ENCODE measurements around the gene SYT9. TPM values are rescaled to one million over a fixed set of nuclear protein-coding genes. Genes with fewer than 3 reads are reported as not detected.

The SYT9 gene
- total and polyA plus RNA-seq, 2 of the 8 experiments (the other 6 are each of a cell fraction or from before 2014, with no cell fraction given), result 1.5 to 2.9 TPM

DNA sequence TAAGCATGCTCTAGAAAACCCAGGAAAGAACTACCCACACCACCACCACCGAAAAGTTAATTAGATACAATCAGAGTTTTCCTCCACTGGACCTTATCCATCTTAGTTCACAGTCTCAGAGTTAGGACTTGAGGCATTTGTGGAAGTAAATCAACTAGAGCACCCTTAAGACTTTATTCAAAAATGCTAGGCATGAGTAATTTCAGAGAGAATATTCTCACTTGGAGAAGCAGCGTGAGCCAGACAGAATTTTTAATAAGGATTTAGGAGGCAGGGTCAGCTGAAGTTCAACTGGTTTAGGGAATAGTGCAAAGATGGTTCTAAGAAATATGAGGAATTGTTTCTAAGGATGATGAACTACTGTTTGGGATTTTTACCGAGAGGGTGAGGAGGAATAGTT, 232.4 kb downstream of the SYT9 start:
- Histone ChIP-seq H4K8ac (ENCODE audit: extremely low read depth, insufficient read depth, low read length) (no peak overlapping the region), H3K27ac (ENCODE audit: low read depth, low read length) (no peak overlapping the region)
- no peak for FAIRE-seq
- TF ChIP-seq SIRT6 (IDR thresholded peaks at IDR 0.05; ENCODE audit: low read length), result no peak
- no peak for TF ChIP-seq RNF2 (IDR thresholded peaks at IDR 0.05; ENCODE audit: borderline replicate concordance, low read depth, low read length, missing control alignments, poor library complexity, severe bottlenecking)
- TF ChIP-seq, protein P1, sequence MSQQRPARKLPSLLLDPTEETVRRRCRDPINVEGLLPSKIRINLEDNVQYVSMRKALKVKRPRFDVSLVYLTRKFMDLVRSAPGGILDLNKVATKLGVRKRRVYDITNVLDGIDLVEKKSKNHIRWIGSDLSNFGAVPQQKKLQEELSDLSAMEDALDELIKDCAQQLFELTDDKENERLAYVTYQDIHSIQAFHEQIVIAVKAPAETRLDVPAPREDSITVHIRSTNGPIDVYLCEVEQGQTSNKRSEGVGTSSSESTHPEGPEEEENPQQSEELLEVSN (IDR thresholded peaks at IDR 0.05), result no peak
- no peak for TF ChIP-seq TEAD4 (IDR thresholded peaks at IDR 0.05; ENCODE audit: low read depth, low read length)
- no peak for TF ChIP-seq ASH2L (IDR thresholded peaks at IDR 0.05; ENCODE audit: low read length)
- no peak for TF ChIP-seq BACH1 (IDR thresholded peaks at IDR 0.05; ENCODE audit: low read length)
- no peak for TF ChIP-seq CHD2 (IDR thresholded peaks at IDR 0.05; ENCODE audit: low read length)
- no peak for TF ChIP-seq KDM5A (IDR thresholded peaks at IDR 0.05; ENCODE audit: low read length)
- TF ChIP-seq JUND (IDR thresholded peaks at IDR 0.05; ENCODE audit: low read length), result no peak
- TF ChIP-seq FOSL1 (IDR thresholded peaks at IDR 0.05; ENCODE audit: insufficient read depth, low read depth, low read length), result no peak
- TF ChIP-seq, protein P2, sequence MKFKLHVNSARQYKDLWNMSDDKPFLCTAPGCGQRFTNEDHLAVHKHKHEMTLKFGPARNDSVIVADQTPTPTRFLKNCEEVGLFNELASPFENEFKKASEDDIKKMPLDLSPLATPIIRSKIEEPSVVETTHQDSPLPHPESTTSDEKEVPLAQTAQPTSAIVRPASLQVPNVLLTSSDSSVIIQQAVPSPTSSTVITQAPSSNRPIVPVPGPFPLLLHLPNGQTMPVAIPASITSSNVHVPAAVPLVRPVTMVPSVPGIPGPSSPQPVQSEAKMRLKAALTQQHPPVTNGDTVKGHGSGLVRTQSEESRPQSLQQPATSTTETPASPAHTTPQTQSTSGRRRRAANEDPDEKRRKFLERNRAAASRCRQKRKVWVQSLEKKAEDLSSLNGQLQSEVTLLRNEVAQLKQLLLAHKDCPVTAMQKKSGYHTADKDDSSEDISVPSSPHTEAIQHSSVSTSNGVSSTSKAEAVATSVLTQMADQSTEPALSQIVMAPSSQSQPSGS (IDR thresholded peaks at IDR 0.05; ENCODE audit: low read length), result no peak
- TF ChIP-seq BRCA1 (IDR thresholded peaks at IDR 0.05; ENCODE audit: low read depth, low read length), result no peak

More for the DNA sequence above, 232.4 kb downstream of the SYT9 start:
- Histone ChIP-seq H2BK15ac (ENCODE audit: low read length) (no peak overlapping the region), H3K23ac (ENCODE audit: insufficient read length) (no peak overlapping the region), H3K18ac (ENCODE audit: extremely low read depth, low read length) (no peak overlapping the region), H3K14ac (ENCODE audit: insufficient read length) (no peak overlapping the region), H2BK12ac (ENCODE audit: low read depth, low read length) (no peak overlapping the region), H2AFZ (ENCODE audit: low read length) (no peak overlapping the region), H3K4me1 (replicated peaks in 1 of 4; ENCODE audit: control insufficient read depth in 3 of 4, insufficient read depth in 4 of 4, low read length in 3 of 4) (peaks cover 0 to 3% (median 1%) of the 10 kb centered on the region in 4 experiments; a peak in 2 of 7 replicates), H2BK5ac (ENCODE audit: low read depth, low read length) (no peak overlapping the region), H3K9me3 (ENCODE audit: insufficient read depth in 2 of 2, low read depth in 1 of 2, low read length in 1 of 2) (no peaks in the 10 kb centered on the region), H4K5ac (ENCODE audit: insufficient read length, low read depth, low read length) (no peak overlapping the region), H3K4ac (replicated peaks; ENCODE audit: insufficient read length, low read depth, low read length) (no peak overlapping the region), H2AK5ac (ENCODE audit: low read depth, low read length) (no peak overlapping the region), H4K91ac (replicated peaks; ENCODE audit: insufficient read length, low read length) (no peak overlapping the region), H3K79me2 (ENCODE audit: control insufficient read depth in 1 of 2, insufficient read depth in 2 of 2, low read length in 2 of 2) (no peaks in the 10 kb centered on the region), H3K4me2 (ENCODE audit: insufficient read depth in 1 of 2, low read depth in 2 of 2, low read length in 2 of 2) (no peak overlapping the region), H3K79me1 (ENCODE audit: low read depth, low read length) (no peaks in the 10 kb centered on the region), H3K4me3 (ENCODE audit: extremely low read depth in 1 of 4, insufficient read depth in 2 of 4, low read depth in 3 of 4, low read length in 4 of 4) (no peak overlapping the region), H3K36me3 (ENCODE audit: control insufficient read depth in 2 of 4, insufficient read depth in 4 of 4, low read length in 3 of 4) (no peaks in the 10 kb centered on the region), H2BK20ac (ENCODE audit: low read length) (no peak overlapping the region), H2BK120ac (replicated peaks; ENCODE audit: low read depth, low read length) (no peak overlapping the region), H4K20me1 (replicated peaks in 1 of 2; ENCODE audit: control insufficient read depth in 1 of 2, insufficient read depth in 2 of 2, low read length in 2 of 2) (no peaks in the 10 kb centered on the region), H3K23me2 (ENCODE audit: low read depth, low read length) (no peaks in the 10 kb centered on the region), H3K27me3 (replicated peaks in 1 of 4; ENCODE audit: control insufficient read depth in 3 of 4, extremely low read depth in 1 of 4, insufficient read depth in 3 of 4, low read length in 3 of 4) (no peaks in the 10 kb centered on the region), H3K56ac (replicated peaks; ENCODE audit: insufficient read length, low read depth, low read length) (no peak overlapping the region), H3K9ac (replicated peaks in 1 of 4; ENCODE audit: extremely low read depth in 1 of 4, low read depth in 3 of 4, low read length in 3 of 4) (no peak overlapping the region)
- ChIA-PET CTCF (ENCODE audit: partially characterized antibody) (interaction anchor here (0.5 to 1.4 kb wide), 3 partner anchors 22 to 42 kb away, joined by 3 to 6 read pairs (median 3); no protein-coding TSS in a partner anchor), POLR2A (ENCODE audit: partially characterized antibody) (interaction anchor here (0.9 kb wide), 1 partner anchor 9 kb away, joined by 3 read pairs; no protein-coding TSS in a partner anchor)
- no peak for DNase-seq (ENCODE audit: low read depth in 1 of 2, low spot score in 2 of 2)
- 92% methylated on average over 3 of the region's 3 CpGs; no CpG with 5 or more reads in 1 of the 2 experiments for WGBS, 2 experiments (ENCODE audit: extremely low coverage in 1 of 2, insufficient coverage in 1 of 2, insufficient read length in 1 of 2, insufficient replicate concordance in 2 of 2, low coverage in 1 of 2, low lambda C conversion rate in 2 of 2, missing lambda C conversion rate in 1 of 2)

All from H1 (cell line).